Activated CD8-positive, alpha-beta memory T cell treated with anti-CD3 and anti-CD28 coated beads, Interleukin-2, amount 50 U/mL, for 24 hours (primary cell): ENCODE data around the gene SNRNP27.
"Not testable (repeated sequence)": the region's sequence is repeated elsewhere in the genome, so short reads cannot be mapped to it uniquely, and the experiment has no call there.

ENCODE experiments used
- DNase-seq: peaks from one replicate; pipeline ENCODE4 v3.0.0-alpha.2; 2020; ENCODE audit errors: extremely low read depth

Gene SNRNP27

GRCh38 chr2:69946351-69947324 lies 52.9 kb downstream of the SNRNP27 start:
- DNase-seq: no peak

- DNase-seq: no peak
These were observed 53.7 kb downstream of the SNRNP27 start for GRCh38 chr2:69947325-69947931.

GRCh38 chr2:69948032-69948962 lies 54.5 kb downstream of the SNRNP27 start:
- DNase-seq: no peak

GRCh38 chr2:69948963-69949645 lies 55.3 kb downstream of the SNRNP27 start:
- no peak for DNase-seq

- DNase-seq: no peak
These were observed 56.5 kb downstream of the SNRNP27 start for GRCh38 chr2:69950241-69950640.

GRCh38 chr2:69950671-69951070 lies 56.9 kb downstream of the SNRNP27 start:
- DNase-seq: not testable (repeated sequence)

- DNase-seq: no peak
These were observed 58.8 kb downstream of the SNRNP27 start for GRCh38 chr2:69952336-69953115.

- DNase-seq: no peak
These were observed 60.3 kb downstream of the SNRNP27 start for GRCh38 chr2:69954084-69954483.
